Thyroid gland (tissue), 4 donors: Measurements from ENCODE around the gene CA5A.

Experiments used
- CTCF ChIP-seq, 6 experiments: fragments of 200-600 bp in 3 of 6; fragments of 450-650 bp in 3 of 6; sonication (generic) in 3 of 6; IDR thresholded peaks; one replicate each; pipeline ENCODE4 v1.5.1; 2016 to 2019; ENCODE audit warnings: antibody characterized with exemption in 6 of 6, mild to moderate bottlenecking in 2 of 6, inconsistent platforms in 1 of 6, moderate library complexity in 1 of 6
- POLR2A ChIP-seq, 2 donors: fragments of 450-650 bp; IDR thresholded peaks; one replicate each; pipeline ENCODE4 v1.6.1; 2017; ENCODE audit warnings: antibody characterized with exemption in 2 of 2, mild to moderate bottlenecking in 2 of 2, moderate library complexity in 1 of 2

GRCh38 chr16:87965417-87965816 lies 29.1 kb upstream of the CA5A start:
- TF ChIP-seq CTCF (IDR thresholded peaks at IDR 0.05) (no peak), POLR2A (IDR thresholded peaks at IDR 0.05) (no peak)
